CD4-positive, alpha-beta T cell (primary cell): Measurements from ENCODE around the gene INPP5A. TPM values are rescaled to one million over a fixed set of nuclear protein-coding genes. Genes with fewer than 3 reads are reported as not detected.

Experiments
- ATAC-seq: fragments of 200-7000 bp; cut with Tn5 transposase; one replicate; pipeline ENCODE4 v1.10.0; 2022; ENCODE audit warnings: mild to moderate bottlenecking; ENCODE audit not compliant: poor library complexity
- CTCF ChIA-PET: fragments of 350-600 bp; sonication (Branson Sonifier 250); formaldehyde crosslinking; loops from one replicate; lab custom pipeline; 2021; ENCODE audit warnings: antibody characterized with exemption, inconsistent platforms; lab: Charles Lee
- POLR2A ChIA-PET: fragments of 350-600 bp; sonication (Branson Sonifier 250); formaldehyde crosslinking; loops from one replicate; lab custom pipeline; 2021; ENCODE audit warnings: antibody characterized with exemption, inconsistent platforms; lab: Charles Lee
- DNase-seq, 14 experiments: peaks; one replicate each; pipeline ENCODE4 v3.0.0-alpha.2; 2013 to 2020; ENCODE audit warnings: mixed read lengths in 2 of 14
- H3K27ac ChIP-seq, 2 donors: one replicate each; pipeline versions ENCODE4 v1.5.1 to v1.7.0; 2013; ENCODE audit warnings: low read length in 2 of 2, low read depth in 1 of 2, mild to moderate bottlenecking in 1 of 2
- H3K27me3 ChIP-seq, 2 experiments: 1 replicate in 1 of 2; 2 replicates in 1 of 2; pipeline versions ENCODE4 v1.6.1 to v1.7.0; 2013; ENCODE audit warnings: low read length in 2 of 2, control low read depth in 1 of 2, mild to moderate bottlenecking in 1 of 2, moderate library complexity in 1 of 2; ENCODE audit not compliant: insufficient read depth in 2 of 2, control insufficient read depth in 1 of 2
- H3K36me3 ChIP-seq: one replicate; pipeline ENCODE4 v1.6.1; 2013; ENCODE audit warnings: low read length, control low read depth; ENCODE audit not compliant: insufficient read depth
- H3K4me1 ChIP-seq: one replicate; pipeline ENCODE4 v1.6.1; 2013; ENCODE audit warnings: low read length, control low read depth; ENCODE audit not compliant: insufficient read depth
- H3K4me3 ChIP-seq: one replicate; pipeline ENCODE4 v1.5.1; 2013; ENCODE audit warnings: mild to moderate bottlenecking, low read length, moderate library complexity
- H3K9me3 ChIP-seq, 2 experiments: 1 replicate in 1 of 2; 2 replicates in 1 of 2; pipeline versions ENCODE4 v1.6.1 to v1.7.0; 2013; ENCODE audit warnings: low read length in 2 of 2, mild to moderate bottlenecking in 2 of 2, control low read depth in 1 of 2, moderate library complexity in 1 of 2; ENCODE audit not compliant: control insufficient read depth in 1 of 2, insufficient read depth in 1 of 2
- H3K27ac Mint-ChIP-seq: one replicate; pipeline ENCODE4 v1.8.0; 2020; ENCODE audit warnings: mixed read lengths
- H3K27me3 Mint-ChIP-seq: one replicate; pipeline ENCODE4 v1.8.0; 2021; ENCODE audit warnings: mixed read lengths
- H3K36me3 Mint-ChIP-seq: one replicate; pipeline ENCODE4 v1.8.0; 2021; ENCODE audit warnings: low read depth, mixed read lengths
- H3K4me1 Mint-ChIP-seq: one replicate; pipeline ENCODE4 v1.8.0; 2021; ENCODE audit warnings: low read depth, mixed read lengths
- H3K4me3 Mint-ChIP-seq: one replicate; pipeline ENCODE4 v1.8.0; 2020; ENCODE audit warnings: mild to moderate bottlenecking, mixed read lengths
- H3K9me3 Mint-ChIP-seq: one replicate; pipeline ENCODE4 v1.8.0; 2020; ENCODE audit warnings: mixed read lengths
- intact Hi-C, 2 experiments: fragments of 100-400 bp; cut with DNase I in 1 of 2; cut with micrococcal nuclease in 1 of 2; formaldehyde crosslinking; loops; one replicate each; pipeline versions ENCODE4 v1.15.1 to v1.9.0; 2023 to 2025; cut with DNase I, micrococcal nuclease
- total RNA-seq, 174 experiments: library from RNA in 2 of 174; stranded (reverse) in 2 of 174; gene quantifications; one replicate each; pipeline ENCODE4 v1.2.3 and lab custom pipeline; 2021 to 2026
- TF ChIP-seq, protein P1 (sequence below): fragments of 200-600 bp; IDR thresholded peaks from one replicate; pipeline ENCODE4 v1.8.0; 2022; ENCODE audit warnings: antibody characterized with exemption, mild to moderate bottlenecking

The INPP5A gene
- total RNA-seq, 2 experiments from 2014 or later, result 22.0 to 24.8 TPM

DNA sequence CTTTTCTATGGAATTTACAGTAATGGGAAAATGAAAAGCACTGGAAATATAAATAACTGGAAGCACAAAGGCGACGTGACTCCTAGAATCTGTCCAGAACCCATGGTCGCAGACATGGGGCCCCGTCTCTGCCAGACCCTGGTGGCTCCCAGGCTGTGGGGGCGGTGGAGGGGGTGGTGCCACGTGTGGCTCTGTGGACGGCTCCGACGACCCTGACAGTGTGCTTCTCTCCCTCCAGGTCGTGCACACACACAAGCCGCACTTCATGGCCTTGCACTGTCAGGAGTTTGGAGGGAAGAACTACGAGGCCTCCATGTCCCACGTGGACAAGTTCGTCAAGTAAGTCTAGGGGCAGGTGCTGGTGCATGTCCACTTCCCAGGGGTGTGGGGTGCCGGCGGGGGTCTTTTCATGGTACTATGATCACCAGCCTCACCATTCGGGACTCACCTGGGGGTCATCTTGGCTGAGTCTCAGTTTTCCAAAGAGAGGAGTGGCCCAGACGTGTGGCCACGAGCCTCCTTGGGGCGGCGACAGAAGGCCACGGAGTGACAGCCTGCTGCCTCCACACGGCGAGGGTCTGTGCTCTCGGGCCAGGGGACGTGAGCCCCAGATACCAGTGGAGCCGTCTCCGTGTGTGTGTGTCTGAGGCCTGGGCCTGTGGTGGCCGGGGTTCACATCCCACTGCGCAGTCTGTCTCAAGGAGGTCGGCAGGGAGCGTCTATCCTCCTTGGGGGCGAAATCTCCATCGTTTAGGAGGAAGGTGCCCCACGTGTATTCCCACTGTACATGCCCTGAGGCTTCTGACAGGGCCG lies 108.2 kb downstream of the INPP5A start:
- Histone ChIP-seq H3K4me1 (peaks cover 2% of the 10 kb centered on the region), H3K36me3 (peaks cover 9% of the 10 kb centered on the region), H3K4me3 (no peak overlapping the region), H3K9me3 (no peaks in the 10 kb centered on the region), H3K27me3 (no peaks in the 10 kb centered on the region), H3K27ac (no peak overlapping the region)
- CTCF ChIA-PET, result no interaction called here
- Mint-ChIP-seq H3K27me3 (no peaks in the 10 kb centered on the region), H3K9me3 (no peaks in the 10 kb centered on the region), H3K36me3 (peaks cover 22% of the 10 kb centered on the region), H3K27ac (no peak overlapping the region), H3K4me3 (no peak overlapping the region), H3K4me1 (peaks cover 10% of the 10 kb centered on the region)
- ATAC-seq (no peak), DNase-seq (peak in 1 of 14 experiments; percentile 30)
- intact Hi-C loops, result no loop called here
- TF ChIP-seq, protein P1, sequence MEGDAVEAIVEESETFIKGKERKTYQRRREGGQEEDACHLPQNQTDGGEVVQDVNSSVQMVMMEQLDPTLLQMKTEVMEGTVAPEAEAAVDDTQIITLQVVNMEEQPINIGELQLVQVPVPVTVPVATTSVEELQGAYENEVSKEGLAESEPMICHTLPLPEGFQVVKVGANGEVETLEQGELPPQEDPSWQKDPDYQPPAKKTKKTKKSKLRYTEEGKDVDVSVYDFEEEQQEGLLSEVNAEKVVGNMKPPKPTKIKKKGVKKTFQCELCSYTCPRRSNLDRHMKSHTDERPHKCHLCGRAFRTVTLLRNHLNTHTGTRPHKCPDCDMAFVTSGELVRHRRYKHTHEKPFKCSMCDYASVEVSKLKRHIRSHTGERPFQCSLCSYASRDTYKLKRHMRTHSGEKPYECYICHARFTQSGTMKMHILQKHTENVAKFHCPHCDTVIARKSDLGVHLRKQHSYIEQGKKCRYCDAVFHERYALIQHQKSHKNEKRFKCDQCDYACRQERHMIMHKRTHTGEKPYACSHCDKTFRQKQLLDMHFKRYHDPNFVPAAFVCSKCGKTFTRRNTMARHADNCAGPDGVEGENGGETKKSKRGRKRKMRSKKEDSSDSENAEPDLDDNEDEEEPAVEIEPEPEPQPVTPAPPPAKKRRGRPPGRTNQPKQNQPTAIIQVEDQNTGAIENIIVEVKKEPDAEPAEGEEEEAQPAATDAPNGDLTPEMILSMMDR, result no peak
- POLR2A ChIA-PET, result no interaction called here

DNA sequence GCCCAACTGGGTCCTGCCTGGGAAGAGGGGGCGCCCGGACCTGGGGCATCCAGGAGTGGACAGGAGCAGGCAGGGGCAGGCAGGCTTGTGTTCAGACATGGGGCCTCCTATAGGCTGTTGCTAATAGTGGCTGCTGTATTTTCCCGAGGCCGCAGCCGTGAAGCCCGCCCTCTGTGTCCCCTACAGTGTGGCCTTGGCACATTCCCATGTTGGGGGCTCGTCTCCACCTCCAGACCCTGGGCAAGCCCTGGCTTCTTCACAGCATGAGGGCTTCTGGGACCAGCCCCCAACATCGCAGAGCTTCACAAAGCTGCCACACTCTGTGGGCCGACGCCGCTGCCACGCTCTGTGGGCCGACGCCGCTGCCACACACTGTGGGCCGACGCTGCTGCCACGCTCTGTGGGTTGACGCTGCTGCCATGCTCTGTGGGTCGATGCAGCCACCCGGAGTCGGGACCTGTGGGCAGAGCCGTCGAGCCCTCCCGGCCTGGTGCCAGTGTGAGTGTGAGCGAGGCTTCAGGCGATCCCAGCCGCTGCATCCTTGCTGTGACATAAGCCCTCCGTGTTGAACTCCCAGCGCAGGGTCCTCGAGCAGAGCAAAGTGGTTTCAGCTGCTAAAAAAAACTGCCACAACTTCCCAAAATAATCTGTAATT lies 109.0 kb downstream of the INPP5A start:
- TF ChIP-seq, protein P1, result no peak
- H3K4me1 Mint-ChIP-seq, result peaks cover 3% of the 10 kb centered on the region

DNA sequence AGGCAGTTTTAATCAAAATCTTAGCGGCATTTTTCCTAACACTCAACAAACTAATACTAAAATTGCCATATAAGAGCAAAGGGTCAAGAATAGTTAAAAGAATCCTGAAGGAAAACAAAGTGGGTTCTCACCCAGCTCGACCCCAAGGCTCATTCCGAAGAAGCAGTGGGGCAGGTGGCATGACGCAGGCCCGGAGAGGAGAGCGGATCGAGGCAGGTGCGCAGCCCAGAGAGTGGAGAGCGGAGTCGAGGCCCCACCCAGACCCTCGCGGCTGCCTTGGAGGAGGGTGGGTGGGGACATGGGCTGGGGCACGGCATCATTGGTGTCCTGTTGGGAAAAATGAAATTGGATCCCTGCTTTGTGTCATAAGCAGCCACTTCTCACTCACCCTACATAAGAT lies 109.8 kb downstream of the INPP5A start:
- intact Hi-C loops, result no loop called here
- ATAC-seq (no peak), DNase-seq (no peak)
- CTCF ChIA-PET, result no interaction called here
- TF ChIP-seq, protein P1, result no peak
- H3K27me3 ChIP-seq, result no peaks in the 10 kb centered on the region
- Mint-ChIP-seq H3K4me1 (no peaks in the 10 kb centered on the region), H3K27me3 (no peaks in the 10 kb centered on the region), H3K4me3 (no peak overlapping the region), H3K27ac (no peak overlapping the region), H3K36me3 (peaks cover 27% of the 10 kb centered on the region), H3K9me3 (no peaks in the 10 kb centered on the region)
- H3K27ac ChIP-seq, result no peak overlapping the region
- no peaks in the 10 kb centered on the region for H3K4me1 ChIP-seq
- POLR2A ChIA-PET, result no interaction called here
- peaks cover 21% of the 10 kb centered on the region for H3K36me3 ChIP-seq
- no peaks in the 10 kb centered on the region for H3K9me3 ChIP-seq
- H3K4me3 ChIP-seq, result no peak overlapping the region

More for the DNA sequence above, 109.0 kb downstream of the INPP5A start:
- Histone ChIP-seq H3K27me3 (no peaks in the 10 kb centered on the region), H3K36me3 (peaks cover 12% of the 10 kb centered on the region), H3K4me1 (peaks cover 2% of the 10 kb centered on the region), H3K9me3 (no peaks in the 10 kb centered on the region), H3K27ac (no peak overlapping the region), H3K4me3 (no peak overlapping the region)
- ATAC-seq (no peak), DNase-seq (no peak)
- Mint-ChIP-seq H3K36me3 (peaks cover 22% of the 10 kb centered on the region), H3K9me3 (no peaks in the 10 kb centered on the region), H3K27me3 (no peaks in the 10 kb centered on the region), H3K27ac (no peak overlapping the region), H3K4me3 (no peak overlapping the region)
- intact Hi-C loops, result no loop called here
- CTCF ChIA-PET, result no interaction called here
- POLR2A ChIA-PET, result no interaction called here
